GM18951 (cell line): ENCODE results near the gene ALK.

Source experiments
- POLR2A ChIP-seq: IDR thresholded peaks from 4 replicates; pipeline ENCODE4 v1.6.1; 2011; ENCODE audit warnings: mild to moderate bottlenecking; ENCODE audit not compliant: insufficient read length, insufficient read depth; ENCODE audit errors: extremely low read depth
- in situ Hi-C: fragments of 300-500 bp; cut with MboI; formaldehyde crosslinking; loops from one replicate; pipeline ENCODE4 v1.12.0; 2022; ENCODE audit warnings: low sequenced_read_pairs, mixed read lengths, inconsistent platforms; ENCODE audit not compliant: unreplicated experiment

The ALK gene

DNA sequence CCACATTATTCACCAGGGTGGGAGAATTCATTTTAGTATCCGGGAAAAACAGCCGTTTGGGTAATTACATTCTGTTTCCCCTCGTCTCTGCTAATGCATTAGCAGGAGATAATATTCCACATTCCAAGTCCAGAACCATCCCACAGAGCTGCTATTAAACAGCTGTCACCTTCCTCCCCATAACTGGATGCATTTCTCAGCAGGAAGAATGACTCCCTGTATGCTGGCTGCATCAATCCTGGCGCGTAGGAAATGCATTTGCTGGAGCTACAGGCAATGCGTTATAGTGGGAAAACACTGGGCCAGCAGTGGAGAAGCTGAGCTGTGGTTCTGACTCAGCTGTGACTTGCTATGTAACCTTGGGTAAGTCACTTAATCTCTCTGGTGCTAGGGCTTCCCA, 560.2 kb downstream of the ALK start:
- TF ChIP-seq POLR2A: no peak
- in situ Hi-C loops: no loop called here

- in situ Hi-C loops: no loop called here
- no peak for TF ChIP-seq POLR2A
Observed at GRCh38 chr2:29360016-29360784, 561.2 kb downstream of the ALK start.

GRCh38 chr2:29353403-29353991, 567.9 kb downstream of the ALK start:
- no peak for TF ChIP-seq POLR2A
- in situ Hi-C loops: no loop called here

DNA sequence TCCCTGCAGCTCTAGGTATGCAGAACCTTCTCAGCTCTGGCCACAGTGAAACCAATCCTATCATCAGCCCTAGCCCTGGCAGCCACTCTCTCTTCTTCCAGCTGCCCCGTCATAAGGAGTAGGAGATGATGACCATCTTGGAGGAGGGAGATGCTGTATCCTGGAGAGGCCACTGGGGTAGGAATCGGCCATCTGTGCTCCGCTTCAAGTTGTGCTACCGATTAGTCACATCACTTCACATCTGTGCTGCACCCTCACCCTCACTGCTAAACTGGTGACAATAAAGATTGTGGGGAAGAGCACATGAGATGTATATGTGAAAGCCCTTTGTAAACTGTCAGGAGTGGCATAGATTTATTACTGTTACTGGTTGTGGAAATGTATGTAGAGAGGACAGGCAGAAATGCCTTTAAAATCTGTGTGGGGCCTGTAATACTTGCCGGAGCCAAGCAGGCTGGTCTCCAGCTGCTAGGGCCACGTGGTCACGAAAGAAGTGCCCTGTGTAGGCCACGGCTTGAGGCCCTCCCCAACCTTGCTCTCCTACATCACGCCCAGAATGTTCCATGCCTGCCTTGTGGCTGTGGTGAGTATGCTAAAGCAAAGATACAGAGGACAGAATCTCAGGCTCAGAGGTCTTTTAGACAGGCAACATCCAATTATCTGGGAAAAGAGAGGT, 569.3 kb downstream of the ALK start:
- in situ Hi-C loops: no loop called here
- no peak for TF ChIP-seq POLR2A

DNA sequence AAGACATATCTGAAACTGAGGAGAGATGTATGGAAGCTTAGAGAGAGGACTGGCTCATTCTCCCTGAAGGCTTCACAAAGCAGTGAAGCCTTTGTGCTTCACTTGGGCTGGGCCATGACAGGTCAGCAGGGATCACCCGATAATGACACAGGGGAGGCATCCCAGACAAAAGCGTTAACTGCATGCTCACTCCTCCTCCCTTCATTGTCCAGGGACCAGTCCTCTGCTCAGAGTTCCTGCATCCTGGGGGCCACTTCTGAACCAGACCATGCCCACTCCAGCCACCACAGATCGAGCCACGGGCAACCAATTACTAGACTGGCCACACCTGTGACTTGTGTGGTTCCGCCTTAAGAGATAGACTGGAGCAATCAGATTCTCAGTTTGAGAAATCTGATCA, 570.1 kb downstream of the ALK start:
- in situ Hi-C loops: no loop called here
- no peak for TF ChIP-seq POLR2A

DNA sequence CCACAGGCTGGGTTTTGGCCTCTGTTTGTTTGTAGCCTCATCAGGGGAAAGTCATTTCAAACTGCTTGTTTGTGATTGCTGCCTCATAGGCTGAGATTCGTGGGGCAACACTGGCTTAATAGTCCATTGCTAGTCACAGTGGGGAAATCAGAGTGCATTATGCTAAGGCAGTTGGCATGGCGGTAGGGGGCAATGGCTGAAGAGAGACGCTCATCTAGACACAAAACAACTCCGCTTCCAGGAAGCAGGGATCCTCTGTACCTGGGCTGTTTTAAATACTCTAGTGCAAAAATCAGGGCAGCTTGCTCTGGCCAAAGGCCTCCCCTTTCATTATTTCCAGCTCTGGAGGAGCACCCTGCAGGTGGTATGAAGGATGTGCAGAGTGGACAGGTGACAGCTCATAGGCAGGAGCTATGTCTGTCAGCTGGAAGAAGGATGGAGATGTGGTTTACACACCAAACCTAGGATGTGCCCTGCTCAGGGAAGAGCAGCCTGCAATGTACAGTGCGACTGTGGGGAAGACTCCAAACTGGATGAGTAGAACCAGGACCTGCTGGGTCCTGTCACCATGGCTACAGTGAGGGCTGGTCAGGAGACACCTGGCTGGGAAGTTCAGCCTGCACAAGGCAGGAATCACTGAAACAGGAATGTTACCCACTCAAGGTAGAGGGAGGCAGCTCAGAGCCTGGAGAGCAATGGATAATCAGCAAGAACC, 571.9 kb downstream of the ALK start:
- in situ Hi-C loops: no loop called here

DNA sequence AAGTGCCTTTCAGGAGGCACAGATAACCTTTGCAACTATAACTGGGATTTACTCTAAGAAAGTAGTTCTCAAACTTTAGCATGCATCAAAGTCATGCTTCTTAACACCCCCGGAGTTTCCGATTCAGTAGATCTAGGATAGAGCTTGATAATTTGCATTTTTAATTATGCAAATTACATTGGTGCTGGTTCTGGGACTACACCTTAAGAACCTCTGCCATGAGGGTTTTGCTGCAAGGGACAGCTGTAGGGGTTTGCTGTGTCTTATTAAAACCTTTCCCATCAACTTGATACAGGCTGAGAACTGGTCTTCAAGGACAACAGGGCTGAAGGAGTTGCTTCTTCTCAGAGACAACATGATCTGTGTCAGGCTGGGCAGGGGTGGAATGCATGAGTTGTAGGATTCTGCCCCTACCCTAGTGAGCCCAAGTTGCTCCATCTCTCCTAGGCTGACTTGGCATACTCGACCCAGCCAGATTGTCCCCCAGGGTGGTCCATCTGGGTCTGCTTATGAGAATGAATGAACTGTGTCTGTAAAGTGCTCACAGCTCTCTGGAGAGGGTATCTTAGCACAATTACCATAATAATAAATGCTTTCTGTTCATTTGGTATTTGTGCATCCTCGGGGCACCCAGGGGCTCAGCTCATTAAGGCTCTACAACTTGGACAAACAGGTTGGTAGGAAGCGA, 573.5 kb downstream of the ALK start:
- no peak for TF ChIP-seq POLR2A
- in situ Hi-C loops: no loop called here

More for the DNA sequence above, 571.9 kb downstream of the ALK start:
- TF ChIP-seq POLR2A: no peak

DNA sequence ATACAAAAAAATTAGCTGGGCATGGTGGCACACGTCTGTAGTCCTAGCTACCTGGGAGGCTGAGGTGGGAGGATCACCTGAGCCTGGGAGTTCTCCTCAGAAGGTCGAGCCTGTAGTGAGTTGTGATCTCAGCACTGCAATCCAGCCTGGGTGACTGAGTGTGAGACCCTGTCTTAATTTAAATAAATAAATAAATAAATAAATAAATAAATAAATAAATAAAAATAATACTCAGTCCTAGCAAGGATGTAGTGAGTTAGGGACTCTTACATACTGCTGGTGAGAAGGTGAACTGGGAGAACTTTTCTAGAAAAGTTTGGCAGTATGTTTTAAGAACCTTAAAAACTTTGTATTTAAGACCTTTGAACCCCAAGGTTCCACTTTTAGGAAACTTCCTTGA, 576.1 kb downstream of the ALK start:
- in situ Hi-C loops: no loop called here
- no peak for TF ChIP-seq POLR2A

DNA sequence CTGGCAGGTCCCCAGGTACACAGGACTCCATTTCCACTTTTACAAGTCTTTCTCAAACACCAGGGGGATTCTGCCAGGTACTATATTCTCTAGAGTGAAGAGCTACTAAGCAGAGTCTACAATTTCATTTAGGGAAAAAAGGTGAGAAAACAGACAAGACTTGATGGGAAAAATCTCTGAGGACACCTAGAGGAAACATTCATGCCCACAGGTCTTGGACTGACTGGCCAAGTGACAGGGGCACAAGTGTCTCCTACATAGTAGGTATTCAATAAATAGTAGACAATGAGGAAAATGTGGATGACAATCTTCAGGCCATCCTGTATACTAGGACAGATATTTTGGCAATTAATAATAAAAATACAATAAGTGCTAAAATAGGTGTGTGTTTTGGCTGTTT, 577.6 kb downstream of the ALK start:
- in situ Hi-C loops: no loop called here
- no peak for TF ChIP-seq POLR2A

GRCh38 chr2:29336341-29337241, 584.8 kb downstream of the ALK start:
- in situ Hi-C loops: no loop called here
- no peak for TF ChIP-seq POLR2A

GRCh38 chr2:29335396-29335795, 586.0 kb downstream of the ALK start:
- no peak for TF ChIP-seq POLR2A
- in situ Hi-C loops: no loop called here

- in situ Hi-C loops: no loop called here
- TF ChIP-seq POLR2A: no peak
Observed at GRCh38 chr2:29334706-29335105, 586.7 kb downstream of the ALK start.
